ENCODE measurements around the gene SMCO4. TPM values are rescaled to one million over a fixed set of nuclear protein-coding genes. Genes with fewer than 3 reads are reported as not detected.
A peak's percentile ranks its signal among the peaks of the same experiment; 100 is the strongest.
"Not testable (repeated sequence)": the region's sequence is repeated elsewhere in the genome, so short reads cannot be mapped to it uniquely, and the experiment has no call there.

Gene SMCO4
- total RNA-seq, 1 donor from 2014 or later: 35.1 TPM

DNA sequence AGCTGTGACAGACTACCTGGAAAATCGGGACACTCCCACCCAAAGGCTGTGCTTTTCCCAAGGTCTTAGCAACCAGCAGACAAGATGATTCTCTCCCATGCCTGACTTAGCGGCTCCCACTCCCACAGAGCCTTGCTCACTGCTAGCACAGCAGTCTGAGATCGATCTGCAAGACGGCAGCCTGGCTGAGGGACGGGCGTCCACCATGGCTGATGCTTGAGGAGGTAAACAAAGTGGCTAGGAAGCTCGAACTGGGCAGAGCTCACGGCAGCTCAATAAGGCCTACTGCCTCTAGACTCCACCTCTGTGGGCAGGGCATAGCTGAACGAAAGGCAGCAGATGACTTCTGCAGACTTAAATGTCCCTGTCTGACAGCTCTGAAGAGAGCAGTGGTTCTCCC, 84.9 kb downstream of the SMCO4 start:
- no peak overlapping the region for H3K4me2 ChIP-seq
- Mint-ChIP-seq H3K9me3 (peaks cover 13% of the 10 kb centered on the region), H3K36me3 (no peaks in the 10 kb centered on the region), H3K4me1 (peaks cover 3% of the 10 kb centered on the region), H3K27ac (no peak overlapping the region), H3K27me3 (ENCODE audit: insufficient read depth, low read depth) (no peaks in the 10 kb centered on the region), H3K4me3 (no peak overlapping the region)
- no peaks in the 10 kb centered on the region for H3K36me3 ChIP-seq
- H2AFZ ChIP-seq (replicated peaks): no peak overlapping the region
- H4K20me1 ChIP-seq (ENCODE audit: low read depth): no peaks in the 10 kb centered on the region
- H3K27me3 ChIP-seq: no peaks in the 10 kb centered on the region
- H3F3A ChIP-seq (ENCODE audit: low read depth): no peaks in the 10 kb centered on the region
- no peaks in the 10 kb centered on the region for H3K79me2 ChIP-seq (ENCODE audit: low read depth)
- H3K4me1 ChIP-seq: no peaks in the 10 kb centered on the region
- H3K9ac ChIP-seq: no peak overlapping the region
- no peak overlapping the region for H3K4me3 ChIP-seq
- no peak for DNase-seq (ENCODE audit: low spot score)
- H3K9me3 ChIP-seq (ENCODE audit: low read depth): no peaks in the 10 kb centered on the region
- no peak overlapping the region for H3K27ac ChIP-seq
- TF ChIP-seq EZH2 (IDR thresholded peaks at IDR 0.05) (no peak), EZH2phosphoT487 (IDR thresholded peaks at IDR 0.05) (no peak)

DNA sequence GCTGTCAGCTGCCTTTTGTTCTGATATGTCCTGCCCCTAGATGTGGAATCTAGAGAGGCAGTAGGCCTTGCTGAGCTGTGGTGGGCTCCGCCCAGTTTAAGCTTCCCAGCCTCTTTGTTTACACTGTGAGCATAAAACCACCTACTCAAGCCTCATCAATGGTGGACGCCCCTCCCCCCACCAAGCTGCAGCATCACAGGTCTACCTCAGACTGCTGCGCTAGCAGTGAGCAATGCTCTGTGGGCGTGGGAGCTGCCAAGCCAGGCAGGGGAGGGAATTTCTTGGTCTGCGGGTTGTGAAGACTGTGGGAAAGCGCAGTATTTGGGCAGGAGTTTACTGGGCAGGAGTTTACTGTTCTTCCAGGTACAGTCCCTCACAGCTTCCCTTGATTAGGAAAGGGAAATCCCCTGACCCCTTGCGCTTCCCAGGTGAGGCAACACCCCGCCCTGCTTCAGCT, 98.5 kb downstream of the SMCO4 start:
- peaks cover 13% of the 10 kb centered on the region for H3K4me1 ChIP-seq
- H3K9me3 ChIP-seq (ENCODE audit: low read depth): no peaks in the 10 kb centered on the region
- peaks cover 16% of the 10 kb centered on the region for H3K4me1 Mint-ChIP-seq
- no peaks in the 10 kb centered on the region for H4K20me1 ChIP-seq (ENCODE audit: low read depth)
- H3K4me2 ChIP-seq: peak overlapping the region; percentile 69
- H3K79me2 ChIP-seq (ENCODE audit: low read depth): no peaks in the 10 kb centered on the region
- H3K4me3 ChIP-seq: no peak overlapping the region
- H3K36me3 ChIP-seq: no peaks in the 10 kb centered on the region
- H2AFZ ChIP-seq (replicated peaks): peak overlapping the region; percentile 87
- peaks cover 19% of the 10 kb centered on the region for H3K9me3 Mint-ChIP-seq
- DNase-seq (ENCODE audit: low spot score): peak; percentile 90
- peaks cover 4% of the 10 kb centered on the region for H3K27me3 Mint-ChIP-seq (ENCODE audit: insufficient read depth, low read depth)
- H3K27ac ChIP-seq: no peak overlapping the region
- TF ChIP-seq EZH2phosphoT487 (IDR thresholded peaks at IDR 0.05): no peak
- TF ChIP-seq, protein P1, sequence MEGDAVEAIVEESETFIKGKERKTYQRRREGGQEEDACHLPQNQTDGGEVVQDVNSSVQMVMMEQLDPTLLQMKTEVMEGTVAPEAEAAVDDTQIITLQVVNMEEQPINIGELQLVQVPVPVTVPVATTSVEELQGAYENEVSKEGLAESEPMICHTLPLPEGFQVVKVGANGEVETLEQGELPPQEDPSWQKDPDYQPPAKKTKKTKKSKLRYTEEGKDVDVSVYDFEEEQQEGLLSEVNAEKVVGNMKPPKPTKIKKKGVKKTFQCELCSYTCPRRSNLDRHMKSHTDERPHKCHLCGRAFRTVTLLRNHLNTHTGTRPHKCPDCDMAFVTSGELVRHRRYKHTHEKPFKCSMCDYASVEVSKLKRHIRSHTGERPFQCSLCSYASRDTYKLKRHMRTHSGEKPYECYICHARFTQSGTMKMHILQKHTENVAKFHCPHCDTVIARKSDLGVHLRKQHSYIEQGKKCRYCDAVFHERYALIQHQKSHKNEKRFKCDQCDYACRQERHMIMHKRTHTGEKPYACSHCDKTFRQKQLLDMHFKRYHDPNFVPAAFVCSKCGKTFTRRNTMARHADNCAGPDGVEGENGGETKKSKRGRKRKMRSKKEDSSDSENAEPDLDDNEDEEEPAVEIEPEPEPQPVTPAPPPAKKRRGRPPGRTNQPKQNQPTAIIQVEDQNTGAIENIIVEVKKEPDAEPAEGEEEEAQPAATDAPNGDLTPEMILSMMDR (IDR thresholded peaks at IDR 0.05): no peak
- no peak for TF ChIP-seq EZH2 (IDR thresholded peaks at IDR 0.05)
- no peak overlapping the region for H3K9ac ChIP-seq
- no peak overlapping the region for H3K4me3 Mint-ChIP-seq
- H3K36me3 Mint-ChIP-seq: no peaks in the 10 kb centered on the region
- no peaks in the 10 kb centered on the region for H3K27me3 ChIP-seq
- peak overlapping the region; percentile 66 for H3K27ac Mint-ChIP-seq
- H3F3A ChIP-seq (ENCODE audit: low read depth): peaks cover 6% of the 10 kb centered on the region

DNA sequence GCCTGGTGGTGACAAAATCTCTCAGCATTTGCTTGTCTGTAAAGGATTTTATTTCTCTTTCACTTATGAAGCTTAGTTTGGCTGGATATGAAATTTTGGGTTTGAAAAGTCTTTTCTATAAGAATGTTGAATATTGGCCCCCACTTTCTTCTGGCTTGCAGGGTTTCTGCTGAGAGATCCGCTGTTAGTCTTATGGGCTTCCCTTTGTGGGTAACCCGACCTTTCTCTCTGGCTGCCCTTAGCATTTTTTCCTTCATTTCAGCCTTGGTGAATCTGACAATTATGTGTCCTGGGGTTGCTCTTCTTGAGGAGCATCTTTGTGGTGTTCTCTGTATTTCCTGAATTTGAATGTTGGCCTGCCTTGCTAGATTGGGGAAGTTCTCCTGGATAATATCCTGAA, 100.0 kb downstream of the SMCO4 start:
- not testable (repeated sequence) for H3K4me3 ChIP-seq; H3K4me2 ChIP-seq; H2AFZ ChIP-seq (replicated peaks); H3K79me2 ChIP-seq (ENCODE audit: low read depth); H3K27me3 Mint-ChIP-seq (ENCODE audit: insufficient read depth, low read depth); H4K20me1 ChIP-seq (ENCODE audit: low read depth); DNase-seq (ENCODE audit: low spot score); H3K27ac ChIP-seq; H3K27ac Mint-ChIP-seq; H3K27me3 ChIP-seq; H3F3A ChIP-seq (ENCODE audit: low read depth); H3K4me3 Mint-ChIP-seq; H3K9ac ChIP-seq; H3K9me3 ChIP-seq (ENCODE audit: low read depth); H3K36me3 Mint-ChIP-seq; H3K36me3 ChIP-seq
- Mint-ChIP-seq H3K9me3 (peaks cover 24% of the 10 kb centered on the region), H3K4me1 (peaks cover 16% of the 10 kb centered on the region)
- peaks cover 13% of the 10 kb centered on the region for H3K4me1 ChIP-seq

DNA sequence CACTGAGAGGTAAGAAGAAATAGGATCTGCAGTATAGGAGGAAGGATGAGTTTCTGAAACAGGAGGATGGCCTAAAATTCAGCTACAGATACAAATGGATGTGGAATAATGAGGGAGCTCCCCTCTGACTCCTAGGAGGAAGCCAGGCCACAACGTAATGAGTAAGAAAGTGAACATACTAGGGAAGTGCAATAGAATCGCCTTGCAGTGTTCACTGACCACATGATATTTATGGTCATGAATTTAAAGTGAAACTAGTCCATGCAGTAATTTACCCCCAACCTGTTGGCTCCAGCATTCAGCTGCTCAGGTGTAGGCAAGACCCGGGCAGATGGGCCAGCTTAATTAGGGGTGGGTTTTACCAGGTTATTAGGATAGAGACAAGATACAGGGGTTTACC, 110.9 kb downstream of the SMCO4 start:
- Mint-ChIP-seq H3K9me3 (no peaks in the 10 kb centered on the region), H3K4me3 (no peak overlapping the region), H3K27me3 (ENCODE audit: insufficient read depth, low read depth) (no peaks in the 10 kb centered on the region), H3K36me3 (no peaks in the 10 kb centered on the region), H3K27ac (no peak overlapping the region), H3K4me1 (no peaks in the 10 kb centered on the region)
- TF ChIP-seq, protein P1 (IDR thresholded peaks at IDR 0.05): no peak
- no peak for TF ChIP-seq EZH2 (IDR thresholded peaks at IDR 0.05)
- TF ChIP-seq EZH2phosphoT487 (IDR thresholded peaks at IDR 0.05): no peak
- Histone ChIP-seq H3K27me3 (no peaks in the 10 kb centered on the region), H3K79me2 (ENCODE audit: low read depth) (no peaks in the 10 kb centered on the region), H3K4me2 (no peak overlapping the region), H4K20me1 (ENCODE audit: low read depth) (no peaks in the 10 kb centered on the region), H3K4me1 (no peaks in the 10 kb centered on the region), H2AFZ (replicated peaks) (no peak overlapping the region), H3K27ac (no peak overlapping the region), H3F3A (ENCODE audit: low read depth) (no peaks in the 10 kb centered on the region), H3K4me3 (no peak overlapping the region), H3K9me3 (ENCODE audit: low read depth) (no peaks in the 10 kb centered on the region), H3K36me3 (no peaks in the 10 kb centered on the region), H3K9ac (no peak overlapping the region)
- no peak for DNase-seq (ENCODE audit: low spot score)

Small RNAs within 50 kb of the gene (small RNA-seq; reads per million reads assigned to genes)
- gene RN7SL223P: not detected

Other genes starting within 250 kb of the SMCO4 start
- gene DEUP1, start 212.6 kb downstream of the SMCO4 start, total RNA-seq (ENCODE audit: low replicate concordance): not detected in 2 replicates
- gene CEP295, start 118.3 kb upstream of the SMCO4 start, total RNA-seq (ENCODE audit: low replicate concordance): 42.5 and 89.2 TPM in 2 replicates
- gene TAF1D, start 198.1 kb upstream of the SMCO4 start, total RNA-seq (ENCODE audit: low replicate concordance): 180 and 316 TPM in 2 replicates
- gene C11orf54, start 198.3 kb upstream of the SMCO4 start, total RNA-seq (ENCODE audit: low replicate concordance): 29.7 and 44.3 TPM in 2 replicates
- gene MED17, start 240.9 kb upstream of the SMCO4 start, total RNA-seq (ENCODE audit: low replicate concordance): 40.2 and 76.4 TPM in 2 replicates